ENCODE measurements around the gene PDE4D. TPM values are rescaled to one million over a fixed set of nuclear protein-coding genes. Genes with fewer than 3 reads are reported as not detected.

The PDE4D gene
- total and polyA plus RNA-seq, 2 donors (not counting 3 experiments of a cell fraction or from before 2014, with no cell fraction given): 34.5 to 51.2 TPM

DNA sequence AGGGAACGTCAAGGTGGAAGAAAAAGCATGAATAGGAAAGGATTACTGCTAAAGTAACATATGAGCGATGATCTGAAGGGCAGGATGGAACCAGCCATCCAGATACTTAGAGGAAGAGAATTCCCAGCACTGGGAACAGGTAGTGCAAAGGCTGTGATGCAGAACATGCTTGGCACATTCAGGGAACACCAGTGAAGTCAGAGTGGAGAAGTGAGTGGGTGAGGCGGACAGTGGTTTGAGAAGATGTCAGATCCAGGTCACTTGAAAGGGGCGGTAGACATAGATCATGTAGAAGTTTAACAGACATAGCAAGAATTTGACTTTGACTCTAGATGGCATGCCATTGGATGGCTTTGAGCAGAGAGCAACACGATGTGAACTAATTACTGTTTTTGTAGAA, 374.2 kb downstream of the PDE4D start:
- POLR2A ChIA-PET: no interaction called here

More for the DNA sequence above, 374.2 kb downstream of the PDE4D start:
- Histone ChIP-seq H4K20me1 (replicated peaks; ENCODE audit: control insufficient read depth, extremely low read depth, insufficient read depth, low read length) (no peaks in the 10 kb centered on the region), H3K4me2 (ENCODE audit: insufficient read depth, low read length) (no peak overlapping the region), H3K4me3 (replicated peaks in 1 of 3; ENCODE audit: insufficient read depth in 1 of 3, low read depth in 1 of 3, low read length in 3 of 3) (no peak overlapping the region), H2AFZ (ENCODE audit: low read depth, low read length) (no peak overlapping the region), H3K27me3 (ENCODE audit: control insufficient read depth in 2 of 2, insufficient read depth in 2 of 2, low read length in 2 of 2) (no peaks in the 10 kb centered on the region), H3K36me3 (ENCODE audit: control insufficient read depth in 2 of 2, extremely low read depth in 1 of 2, insufficient read depth in 2 of 2, low read length in 2 of 2) (no peaks in the 10 kb centered on the region), H3K79me2 (ENCODE audit: control insufficient read depth, insufficient read depth, low read length) (no peaks in the 10 kb centered on the region), H3K9me3 (replicated peaks; ENCODE audit: control insufficient read depth, insufficient read depth, low read length) (no peaks in the 10 kb centered on the region), H3K9ac (replicated peaks; ENCODE audit: extremely low read depth, insufficient read depth, low read length) (no peak overlapping the region), H3K4me1 (ENCODE audit: control insufficient read depth, extremely low read depth, insufficient read depth, low read length) (peaks cover 29% of the 10 kb centered on the region), H3K27ac (ENCODE audit: insufficient read depth, low read depth, low read length) (no peak overlapping the region), H3K9me1 (replicated peaks; ENCODE audit: control insufficient read depth, extremely low read depth, insufficient read depth, low read length) (no peaks in the 10 kb centered on the region)
- intact Hi-C loops (cut with micrococcal nuclease) (loop anchor here (2.0 kb wide), 1 partner anchor 43 kb away; no protein-coding TSS in a partner anchor), dilution Hi-C loops (cut with MboI; ENCODE audit: extremely low pct_ligation_motif_present, low sequenced_read_pairs) (no loop called here)
- no TSS peak for BruUV-seq (replicated peaks)
- TF ChIP-seq POLR2AphosphoS5 (IDR thresholded peaks at IDR 0.05; ENCODE audit: insufficient read depth, low read depth, low read length) (no peak), FOS (IDR thresholded peaks at IDR 0.05; ENCODE audit: borderline replicate concordance, insufficient read depth, low read length) (no peak), EZH2 (IDR thresholded peaks at IDR 0.05; ENCODE audit: borderline replicate concordance, low read depth, low read length, severe bottlenecking) (no peak), CTCF (IDR thresholded peaks at IDR 0.05; ENCODE audit: extremely low read depth in 1 of 2, insufficient read depth in 1 of 2, low read depth in 1 of 2, low read length in 2 of 2) (no peak), MYC (IDR thresholded peaks at IDR 0.05; ENCODE audit: low read depth, low read length) (no peak), POLR2A (IDR thresholded peaks at IDR 0.05; ENCODE audit: low read depth, low read length) (no peak), JUN (IDR thresholded peaks at IDR 0.05; ENCODE audit: borderline replicate concordance, insufficient read depth, insufficient read length, low read depth) (no peak), GATA2 (IDR thresholded peaks at IDR 0.05; ENCODE audit: insufficient read depth, insufficient read length, low read depth, low read length) (no peak)
- TF ChIP-seq, protein P1, sequence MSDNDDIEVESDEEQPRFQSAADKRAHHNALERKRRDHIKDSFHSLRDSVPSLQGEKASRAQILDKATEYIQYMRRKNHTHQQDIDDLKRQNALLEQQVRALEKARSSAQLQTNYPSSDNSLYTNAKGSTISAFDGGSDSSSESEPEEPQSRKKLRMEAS (IDR thresholded peaks at IDR 0.05; ENCODE audit: insufficient read depth, insufficient read length): no peak
- no peak for DNase-seq (ENCODE audit: low read depth, low spot score)
- no peak for FAIRE-seq
- CTCF ChIA-PET: interaction anchor here (1.0 kb wide), 1 partner anchor 141 kb away, joined by 3 read pairs; no protein-coding TSS in a partner anchor

Measured in endothelial cell of umbilical vein (primary cell).